ENCODE measurements around the gene SLC2A9.

Gene SLC2A9

GRCh38 chr4:10023050-10023419 is 1.7 kb upstream of the SLC2A9 start:
- TF ChIP-seq TAF1 (IDR thresholded peaks at IDR 0.05; ENCODE audit: borderline replicate concordance, insufficient read depth, low read length) (no peak), REST (IDR thresholded peaks at IDR 0.05; ENCODE audit: insufficient read depth in 1 of 2, low read depth in 2 of 2, low read length in 2 of 2) (no peak), FOXP2 (optimal IDR thresholded peaks at IDR 0.05; ENCODE audit: borderline replicate concordance, extremely low read depth, extremely low read length, insufficient read depth) (no peak)

- TF ChIP-seq POLR2AphosphoS5 (IDR thresholded peaks at IDR 0.05; ENCODE audit: low read depth, low read length) (no peak), FOXP2 (optimal IDR thresholded peaks at IDR 0.05; ENCODE audit: borderline replicate concordance, extremely low read depth, extremely low read length, insufficient read depth) (no peak), TAF1 (IDR thresholded peaks at IDR 0.05; ENCODE audit: borderline replicate concordance, insufficient read depth, low read length) (no peak), SIN3A (IDR thresholded peaks at IDR 0.05; ENCODE audit: borderline replicate concordance, insufficient read depth, low read length) (no peak), REST (IDR thresholded peaks at IDR 0.05; ENCODE audit: insufficient read depth in 1 of 2, low read depth in 2 of 2, low read length in 2 of 2) (no peak)
Observed at GRCh38 chr4:10022346-10023049, 1.2 kb upstream of the SLC2A9 start.

- TF ChIP-seq TAF1 (IDR thresholded peaks at IDR 0.05; ENCODE audit: borderline replicate concordance, insufficient read depth, low read length) = no peak
- no peak for TF ChIP-seq SIN3A (IDR thresholded peaks at IDR 0.05; ENCODE audit: borderline replicate concordance, insufficient read depth, low read length)
- no peak for TF ChIP-seq POLR2AphosphoS5 (IDR thresholded peaks at IDR 0.05; ENCODE audit: low read depth, low read length)
- TF ChIP-seq FOXP2 (optimal IDR thresholded peaks at IDR 0.05; ENCODE audit: borderline replicate concordance, extremely low read depth, extremely low read length, insufficient read depth) = no peak
- no peak for TF ChIP-seq REST (IDR thresholded peaks at IDR 0.05; ENCODE audit: insufficient read depth in 1 of 2, low read depth in 2 of 2, low read length in 2 of 2)
Observed at GRCh38 chr4:10021653-10022023, 341 bp upstream of the SLC2A9 start.

- TF ChIP-seq POLR2AphosphoS5 (IDR thresholded peaks at IDR 0.05; ENCODE audit: low read depth, low read length) = no peak
- TF ChIP-seq SIN3A (IDR thresholded peaks at IDR 0.05; ENCODE audit: borderline replicate concordance, insufficient read depth, low read length) = no peak
- no peak for TF ChIP-seq REST (IDR thresholded peaks at IDR 0.05; ENCODE audit: insufficient read depth in 1 of 2, low read depth in 2 of 2, low read length in 2 of 2)
- TF ChIP-seq TAF1 (IDR thresholded peaks at IDR 0.05; ENCODE audit: borderline replicate concordance, insufficient read depth, low read length) = no peak
- no peak for TF ChIP-seq FOXP2 (optimal IDR thresholded peaks at IDR 0.05; ENCODE audit: borderline replicate concordance, extremely low read depth, extremely low read length, insufficient read depth)
Observed at GRCh38 chr4:10020106-10020505, 1.2 kb downstream of the SLC2A9 start.
